HL-60/S4 treated with retinoic acid at 250 ng/mL for 4 days and 3 days (cell line): ENCODE data around the gene PRKCZ.

Experiments used
- in situ Hi-C: fragments of 300-500 bp; cut with MboI; formaldehyde crosslinking; loops from 2 replicates; pipeline ENCODE4 v1.7.0; 2022; ENCODE audit warnings: low sequenced_read_pairs

PRKCZ gene

GRCh38 chr1:2044510-2045319, 5.5 kb upstream of the PRKCZ start:
- in situ Hi-C loops: loop anchor here (10.0 kb wide), 1 partner anchor 80 kb away; no protein-coding TSS in a partner anchor

- in situ Hi-C loops: loop anchor here (10.0 kb wide), 1 partner anchor 81 kb away; no protein-coding TSS in a partner anchor
Measured at GRCh38 chr1:2045468-2046173, 4.6 kb upstream of the PRKCZ start.

GRCh38 chr1:2046174-2046917, 3.9 kb upstream of the PRKCZ start:
- in situ Hi-C loops: loop anchor here (10.0 kb wide), 1 partner anchor 82 kb away; no protein-coding TSS in a partner anchor

- in situ Hi-C loops: loop anchor here (10.0 kb wide), 1 partner anchor 82 kb away; no protein-coding TSS in a partner anchor
Measured at GRCh38 chr1:2046953-2047748, 3.1 kb upstream of the PRKCZ start.

GRCh38 chr1:2047749-2048729, 2.2 kb upstream of the PRKCZ start:
- in situ Hi-C loops: loop anchor here (10.0 kb wide), 1 partner anchor 83 kb away; no protein-coding TSS in a partner anchor

- in situ Hi-C loops: loop anchor here (10.0 kb wide), 1 partner anchor 84 kb away; no protein-coding TSS in a partner anchor
Measured at GRCh38 chr1:2049225-2049717, 940 bp upstream of the PRKCZ start.

GRCh38 chr1:2050461-2050792, 216 bp downstream of the PRKCZ start:
- in situ Hi-C loops: no loop called here

GRCh38 chr1:2050793-2051682, 827 bp downstream of the PRKCZ start:
- in situ Hi-C loops: no loop called here

GRCh38 chr1:2052054-2052679, 2.0 kb downstream of the PRKCZ start:
- in situ Hi-C loops: no loop called here

GRCh38 chr1:2052756-2053155, 2.5 kb downstream of the PRKCZ start:
- in situ Hi-C loops: no loop called here

- in situ Hi-C loops: no loop called here
Measured at GRCh38 chr1:2053217-2053616, 3.0 kb downstream of the PRKCZ start.

- in situ Hi-C loops: no loop called here
Measured at GRCh38 chr1:2053784-2054376, 3.7 kb downstream of the PRKCZ start.

GRCh38 chr1:2054560-2054959, 4.3 kb downstream of the PRKCZ start:
- in situ Hi-C loops: no loop called here

GRCh38 chr1:2055911-2056575, 5.8 kb downstream of the PRKCZ start:
- in situ Hi-C loops: no loop called here

- in situ Hi-C loops: no loop called here
Measured at GRCh38 chr1:2056955-2057590, 6.9 kb downstream of the PRKCZ start.

- in situ Hi-C loops: no loop called here
Measured at GRCh38 chr1:2059290-2059953, 9.2 kb downstream of the PRKCZ start.
